ENCODE measurements around the gene SCAMP5.

DNA sequence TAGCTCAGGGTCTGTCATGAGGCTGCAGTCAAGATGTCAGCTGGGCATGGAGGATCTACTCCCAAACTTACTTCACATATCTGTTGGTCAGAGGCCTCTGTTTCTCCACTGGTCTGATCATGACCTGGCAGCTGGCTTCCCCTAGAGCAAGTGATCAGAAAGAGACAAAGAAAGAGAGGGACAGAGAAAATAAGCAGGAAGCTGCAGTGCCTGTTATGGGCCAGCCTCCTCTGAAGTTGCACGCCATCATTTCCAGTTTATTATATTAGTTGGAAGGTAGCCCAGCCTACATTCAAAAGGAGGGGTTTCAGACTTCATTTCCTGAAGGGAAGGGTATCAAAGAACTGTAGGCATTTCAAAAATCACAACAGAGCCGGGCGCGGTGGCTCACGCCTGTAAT is 33.7 kb upstream of the SCAMP5 start:
- TF ChIP-seq POLR2A (IDR thresholded peaks at IDR 0.05; ENCODE audit: low read length): no peak
- TF ChIP-seq GATA1 (IDR thresholded peaks at IDR 0.05; ENCODE audit: low read depth, low read length): no peak

Data from erythroblast (primary cell).